DND-41 (cell line): ENCODE results near the gene SLC26A11.

Experiments
- ATAC-seq: fragments of 200-7000 bp; cut with Tn5 transposase; 3 replicates; pipeline ENCODE4 v1.9.1; 2021; ENCODE audit warnings: low read depth; ENCODE audit not compliant: insufficient read depth
- DNase-seq: peaks from one replicate; pipeline ENCODE4 v3.0.0-alpha.2; 2020
- H2AFZ ChIP-seq: 2 replicates; pipeline ENCODE4 v1.6.0; 2012; ENCODE audit warnings: low read depth, low read length
- H3K27ac ChIP-seq: 2 replicates; pipeline ENCODE4 v1.5.1; 2012; ENCODE audit warnings: low read length, inconsistent platforms
- H3K27me3 ChIP-seq: fragments of 200-600 bp; sonication (generic); 2 replicates; pipeline ENCODE4 v1.6.0; 2012; ENCODE audit warnings: low read length, mild to moderate bottlenecking, inconsistent platforms; ENCODE audit not compliant: insufficient read depth, poor library complexity
- H3K36me3 ChIP-seq: 2 replicates; pipeline ENCODE4 v1.5.1; 2012; ENCODE audit warnings: low read length, inconsistent platforms; ENCODE audit not compliant: insufficient read depth
- H3K4me1 ChIP-seq: 2 replicates; pipeline ENCODE4 v1.5.1; 2012; ENCODE audit warnings: mild to moderate bottlenecking, low read length; ENCODE audit not compliant: insufficient read depth
- H3K4me2 ChIP-seq: 2 replicates; pipeline ENCODE4 v1.6.0; 2012; ENCODE audit warnings: mild to moderate bottlenecking, moderate library complexity, low read length, inconsistent platforms; ENCODE audit not compliant: insufficient read depth
- H3K4me3 ChIP-seq, 2 experiments: fragments of 200-600 bp in 1 of 2; shearing (Covaris generic) in 1 of 2; 2 replicates each; pipeline ENCODE4 v1.5.1; 2012 to 2016; ENCODE audit warnings: inconsistent platforms in 2 of 2, low read length in 2 of 2, mild to moderate bottlenecking in 2 of 2, low read depth in 1 of 2, moderate library complexity in 1 of 2
- H3K79me2 ChIP-seq: 2 replicates; pipeline ENCODE4 v1.6.0; 2012; ENCODE audit warnings: low read length, inconsistent platforms; ENCODE audit not compliant: insufficient read depth
- H3K9ac ChIP-seq: 2 replicates; pipeline ENCODE4 v1.6.0; 2012; ENCODE audit warnings: low read depth, mild to moderate bottlenecking, inconsistent platforms, low read length, moderate library complexity
- H3K9me3 ChIP-seq: 2 replicates; pipeline ENCODE4 v1.5.1; 2012; ENCODE audit warnings: low read length, moderate library complexity, mild to moderate bottlenecking, inconsistent platforms; ENCODE audit not compliant: insufficient read depth, severe bottlenecking
- H4K20me1 ChIP-seq: 2 replicates; pipeline ENCODE4 v1.6.0; 2012; ENCODE audit warnings: low read length; ENCODE audit not compliant: insufficient read depth
- CTCF ChIP-seq: IDR thresholded peaks from 2 replicates; pipeline ENCODE4 v1.5.1; 2012; ENCODE audit warnings: borderline replicate concordance, low read length, moderate library complexity, mild to moderate bottlenecking; ENCODE audit not compliant: poor library complexity, severe bottlenecking; ENCODE audit errors: extremely low read depth
- EZH2 ChIP-seq: IDR thresholded peaks from 3 replicates; pipeline ENCODE4 v1.6.1; 2012; ENCODE audit warnings: borderline replicate concordance, low read depth, mild to moderate bottlenecking, moderate library complexity, low read length, inconsistent platforms; ENCODE audit not compliant: severe bottlenecking

SLC26A11 gene

GRCh38 chr17:80180192-80180591 lies 40.0 kb upstream of the SLC26A11 start:
- TF ChIP-seq CTCF (no peak), EZH2 (no peak)
- Histone ChIP-seq H3K4me1 (no peaks in the 10 kb centered on the region), H3K4me2 (no peak overlapping the region), H3K27me3 (peaks cover 9% of the 10 kb centered on the region), H2AFZ (no peak overlapping the region), H3K9me3 (no peaks in the 10 kb centered on the region), H4K20me1 (no peaks in the 10 kb centered on the region), H3K27ac (no peak overlapping the region), H3K36me3 (no peaks in the 10 kb centered on the region), H3K4me3 (no peak overlapping the region), H3K79me2 (no peaks in the 10 kb centered on the region), H3K9ac (no peak overlapping the region)
- DNase-seq: no peak
- ATAC-seq: no peak

- H4K20me1 ChIP-seq: no peaks in the 10 kb centered on the region
- H3K4me1 ChIP-seq: no peaks in the 10 kb centered on the region
- H3K4me2 ChIP-seq: no peak overlapping the region
- no peak overlapping the region for H3K27ac ChIP-seq
- H3K9ac ChIP-seq: no peak overlapping the region
- no peaks in the 10 kb centered on the region for H3K36me3 ChIP-seq
- ATAC-seq (no peak), DNase-seq (no peak)
- no peak overlapping the region for H3K4me3 ChIP-seq
- no peak for TF ChIP-seq EZH2
- H3K27me3 ChIP-seq: peaks cover 9% of the 10 kb centered on the region
- H3K9me3 ChIP-seq: no peaks in the 10 kb centered on the region
- H2AFZ ChIP-seq: no peak overlapping the region
- H3K79me2 ChIP-seq: no peaks in the 10 kb centered on the region
Measured at GRCh38 chr17:80181431-80181830, 38.8 kb upstream of the SLC26A11 start.

- H3K9ac ChIP-seq: no peak overlapping the region
- H3K36me3 ChIP-seq: no peaks in the 10 kb centered on the region
- ATAC-seq (no peak), DNase-seq (no peak)
- peaks cover 9% of the 10 kb centered on the region for H3K27me3 ChIP-seq
- no peak overlapping the region for H3K4me2 ChIP-seq
- no peaks in the 10 kb centered on the region for H3K4me1 ChIP-seq
- TF ChIP-seq EZH2 (no peak), CTCF (no peak)
- H3K79me2 ChIP-seq: no peaks in the 10 kb centered on the region
- no peaks in the 10 kb centered on the region for H3K9me3 ChIP-seq
- no peak overlapping the region for H3K4me3 ChIP-seq
- no peak overlapping the region for H3K27ac ChIP-seq
- H2AFZ ChIP-seq: no peak overlapping the region
- H4K20me1 ChIP-seq: peaks cover 3% of the 10 kb centered on the region; the same call in 1 of the 2 replicates
Measured at GRCh38 chr17:80182118-80182844, 37.9 kb upstream of the SLC26A11 start.

DNA sequence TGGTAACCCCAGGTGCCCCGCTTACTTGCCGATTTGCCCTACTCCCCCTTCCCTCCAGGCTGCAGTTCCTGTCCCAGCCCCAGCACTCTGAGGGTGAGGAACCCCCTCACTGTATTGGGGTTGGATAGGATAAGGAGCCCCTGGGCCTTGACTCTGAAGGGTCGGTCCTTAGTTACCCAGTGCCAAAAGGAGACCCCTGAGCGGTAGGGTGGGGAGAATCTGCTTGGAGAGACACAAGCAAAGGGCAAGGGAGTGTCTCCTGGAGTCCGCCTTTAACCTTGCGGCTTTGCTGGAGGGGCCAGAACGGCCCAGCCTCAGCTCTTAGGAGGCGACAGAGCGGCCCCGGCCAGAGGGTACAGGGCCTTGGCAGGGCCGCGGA lies 37.4 kb upstream of the SLC26A11 start:
- TF ChIP-seq EZH2 (no peak), CTCF (no peak)
- ATAC-seq: no peak
- Histone ChIP-seq H3K36me3 (no peaks in the 10 kb centered on the region), H3K4me2 (no peak overlapping the region), H3K27ac (no peak overlapping the region), H3K79me2 (no peaks in the 10 kb centered on the region), H3K4me3 (no peak overlapping the region), H4K20me1 (peaks cover 3% of the 10 kb centered on the region; the same call in 1 of the 2 replicates), H2AFZ (no peak overlapping the region), H3K27me3 (peaks cover 8% of the 10 kb centered on the region), H3K9ac (no peak overlapping the region), H3K9me3 (no peaks in the 10 kb centered on the region), H3K4me1 (no peaks in the 10 kb centered on the region)
- no peak for DNase-seq
